Islet precursor cell (in vitro differentiated cells): ENCODE measurements around the gene SPAG9.

Experiments
- DNase-seq: peaks from one replicate; pipeline ENCODE4 v3.0.0-alpha.2; 2018

SPAG9 gene

DNA sequence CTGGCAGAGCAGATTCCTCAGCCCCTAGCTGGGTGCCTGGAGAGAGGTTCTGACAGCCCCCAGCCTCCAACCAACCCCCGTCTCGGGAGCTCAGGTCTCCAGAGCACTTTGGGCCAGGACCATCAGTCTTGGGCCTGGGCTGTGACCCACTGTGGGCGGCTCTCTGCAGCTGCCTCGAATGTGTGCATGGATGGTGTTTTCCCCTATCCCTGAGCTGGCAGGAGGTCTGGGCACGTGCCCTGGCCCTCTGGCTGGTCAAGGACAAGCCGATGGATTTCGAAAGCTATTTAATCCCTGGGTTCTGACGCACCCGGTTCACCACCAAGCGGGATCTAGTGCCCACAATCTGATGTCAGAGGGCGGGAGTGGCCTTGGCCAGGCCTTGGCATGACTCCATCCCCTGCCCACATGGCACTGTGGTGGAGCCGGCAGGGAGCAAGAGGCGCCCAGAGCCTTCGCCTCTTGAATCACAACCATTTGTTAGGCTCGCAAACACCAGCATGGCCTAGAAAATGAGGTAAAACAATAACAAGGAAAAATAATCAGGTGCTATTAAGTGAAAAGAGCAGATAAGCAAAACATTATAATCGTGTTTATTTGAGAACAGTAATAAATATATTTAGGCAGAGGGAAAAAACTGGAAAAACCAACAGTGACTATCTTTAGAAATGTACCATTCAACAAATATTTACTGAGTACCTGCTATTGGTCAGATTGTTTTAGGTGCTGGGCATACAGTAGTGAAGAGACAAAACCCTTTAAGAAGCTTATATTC lies 185.3 kb downstream of the SPAG9 start:
- DNase-seq, result peak; percentile 50

DNA sequence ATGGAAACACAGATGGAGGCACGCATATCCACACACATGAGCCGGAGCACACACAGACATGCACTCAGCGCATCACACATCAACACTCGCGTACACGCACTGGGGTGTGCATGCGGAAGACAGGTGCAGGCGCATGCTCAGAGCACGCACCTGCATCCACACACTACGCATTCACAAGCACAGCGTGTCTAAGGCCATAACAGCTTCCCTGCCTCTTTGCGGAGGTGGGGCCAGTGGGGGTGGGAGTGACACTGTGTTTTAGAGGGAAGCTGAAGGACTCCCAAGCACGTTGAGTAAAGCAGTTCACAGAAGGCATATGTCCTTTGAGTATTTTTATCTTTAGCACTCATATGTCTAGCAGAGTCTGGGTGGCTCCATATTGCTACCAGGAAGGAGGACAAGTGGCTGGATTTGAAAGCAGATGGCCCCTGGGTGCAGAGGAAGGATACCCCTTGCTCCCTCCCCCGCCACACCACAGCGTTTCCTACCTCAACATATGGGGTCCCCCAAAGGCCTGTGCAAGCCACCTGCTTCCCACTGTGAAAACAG lies 185.9 kb downstream of the SPAG9 start:
- peak; percentile 46 for DNase-seq

DNA sequence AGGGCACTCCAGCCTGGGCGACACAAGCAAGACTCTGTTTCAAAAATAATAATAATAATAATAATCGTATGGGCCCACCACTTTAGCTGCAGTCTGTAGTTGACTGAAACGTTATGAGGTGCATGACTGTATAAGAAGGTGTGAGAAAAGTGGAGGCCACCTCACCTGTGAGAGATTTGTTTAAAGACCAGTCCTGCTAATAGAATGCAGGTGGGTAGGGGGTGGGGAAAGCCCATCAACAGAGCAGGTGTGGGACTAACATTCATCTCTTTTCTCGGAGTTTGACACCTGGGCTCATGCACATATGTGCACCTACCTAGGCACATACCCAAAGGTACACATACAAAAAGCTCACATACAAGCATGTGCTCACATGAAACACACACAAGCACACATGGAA lies 186.5 kb downstream of the SPAG9 start:
- DNase-seq, result no peak

DNA sequence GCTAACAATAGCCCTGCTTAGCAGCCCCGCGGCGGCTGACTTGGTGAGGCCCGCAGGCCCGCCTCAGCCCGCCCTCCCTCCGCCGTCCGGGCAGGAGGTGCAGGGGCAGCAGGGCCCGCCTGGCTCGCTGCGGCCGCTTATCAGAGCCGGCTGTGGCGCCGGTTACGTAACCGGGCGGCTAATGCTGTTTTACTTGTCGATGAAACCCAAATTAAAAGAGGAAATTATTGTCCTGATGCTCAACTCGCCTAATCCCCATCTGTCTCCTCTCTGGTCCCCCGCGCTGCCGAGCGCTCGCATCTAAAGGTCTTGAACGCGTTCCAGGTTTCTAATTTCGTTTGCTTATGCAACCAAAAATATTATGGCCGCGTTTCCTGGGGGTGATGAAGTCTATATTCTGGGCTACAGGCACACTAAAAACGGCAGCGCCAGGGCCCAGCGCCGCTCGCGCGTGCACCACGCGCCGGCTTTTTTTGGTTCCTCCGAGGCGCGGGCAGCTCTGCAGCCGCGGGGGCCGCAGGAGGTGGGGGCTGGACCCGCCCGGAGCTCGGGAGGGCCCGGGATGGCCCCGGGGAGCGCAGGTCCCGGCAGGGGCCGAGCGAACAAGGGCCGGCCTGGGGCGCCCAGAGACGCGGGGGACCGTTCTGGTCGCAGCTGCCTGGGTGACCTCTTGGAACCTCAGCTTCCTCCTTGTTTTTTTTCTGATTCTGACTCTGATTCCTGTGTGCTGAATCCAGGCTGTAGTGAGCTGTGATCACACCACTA lies 189.3 kb downstream of the SPAG9 start:
- DNase-seq, result peak; percentile 97

DNA sequence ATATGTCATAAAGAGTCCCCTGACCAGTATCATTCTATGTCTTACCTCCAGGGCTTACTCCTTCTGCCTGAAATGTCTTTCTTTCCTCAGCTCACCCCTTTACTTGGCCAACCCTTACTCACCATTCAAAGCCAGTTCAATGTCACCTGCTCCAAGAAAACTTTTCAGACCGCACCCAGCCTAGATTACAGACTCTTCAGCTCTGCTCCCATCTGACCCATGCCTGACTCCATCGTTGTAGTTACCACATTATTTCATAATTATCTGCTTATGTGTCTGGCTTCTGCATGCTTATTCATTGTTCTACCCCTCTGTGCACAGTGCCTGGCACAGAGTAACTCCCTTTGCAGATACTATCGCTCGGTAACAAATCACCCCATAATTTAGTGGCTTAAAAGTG lies 192.0 kb downstream of the SPAG9 start:
- no peak for DNase-seq

- no peak for DNase-seq
Observed at GRCh38 chr17:50927287-50927686, 193.4 kb downstream of the SPAG9 start.

- peak; percentile 47 for DNase-seq
Observed at GRCh38 chr17:50926523-50926922, 194.1 kb downstream of the SPAG9 start.

GRCh38 chr17:50925296-50925891 lies 195.3 kb downstream of the SPAG9 start:
- DNase-seq, result peak; percentile 62

GRCh38 chr17:50924800-50925199 lies 195.9 kb downstream of the SPAG9 start:
- no peak for DNase-seq

GRCh38 chr17:50924300-50924699 lies 196.4 kb downstream of the SPAG9 start:
- no peak for DNase-seq

DNA sequence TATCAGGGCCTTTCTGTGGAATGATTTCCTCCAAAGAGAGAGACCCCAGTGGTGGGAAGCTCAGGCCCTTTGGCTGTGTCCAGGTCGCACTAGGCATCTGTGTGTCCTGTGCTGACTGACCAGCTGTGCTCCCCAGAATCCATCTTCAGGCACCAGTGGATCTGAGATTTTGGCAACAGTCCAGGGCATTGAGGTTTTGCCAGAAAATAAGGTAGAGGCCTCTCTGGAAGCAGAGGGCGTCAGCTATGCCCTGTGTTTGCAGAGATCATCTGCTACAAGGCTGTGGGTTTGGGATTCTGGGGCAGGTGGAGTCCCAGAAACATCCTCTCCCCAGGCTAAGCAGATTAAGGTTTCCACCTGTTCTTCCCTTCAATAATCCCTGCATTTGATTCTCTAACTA lies 197.1 kb downstream of the SPAG9 start:
- no peak for DNase-seq

DNA sequence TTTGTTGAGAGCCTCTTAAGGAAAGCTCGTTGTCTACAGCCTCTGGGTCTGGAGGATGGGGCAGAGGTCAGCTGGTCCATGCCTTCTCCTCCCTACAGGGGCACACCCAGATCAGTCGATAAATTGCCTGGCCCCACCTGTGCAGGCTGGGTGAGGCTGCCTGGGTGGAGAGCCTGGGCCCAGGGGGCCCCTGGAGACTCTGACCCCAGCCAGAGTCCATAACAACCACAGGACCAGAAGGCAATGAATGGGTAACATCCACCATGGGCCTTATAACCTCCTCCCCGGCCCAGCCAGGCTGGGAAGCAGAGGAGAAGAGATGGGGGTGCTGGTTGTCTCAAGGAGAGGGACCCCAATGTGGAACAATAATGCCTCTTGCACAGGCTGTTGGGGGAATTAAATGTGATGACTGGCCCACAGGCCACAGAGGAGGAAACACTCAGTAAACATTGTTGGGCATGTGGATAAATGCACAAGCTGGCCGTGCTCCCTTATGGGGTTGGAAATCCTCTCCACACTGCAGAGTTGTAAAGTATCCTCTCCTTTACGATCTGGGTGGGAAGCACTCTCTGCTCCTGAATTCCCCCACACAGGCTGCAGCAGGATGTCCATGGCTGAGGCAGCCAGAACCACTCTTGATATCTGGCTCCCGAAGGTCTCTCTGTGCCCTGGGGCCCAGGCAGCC lies 197.8 kb downstream of the SPAG9 start:
- no peak for DNase-seq

GRCh38 chr17:50922107-50922506 lies 198.6 kb downstream of the SPAG9 start:
- no peak for DNase-seq

- peak; percentile 63 for DNase-seq
Observed at GRCh38 chr17:50920891-50921586, 199.6 kb downstream of the SPAG9 start.

DNA sequence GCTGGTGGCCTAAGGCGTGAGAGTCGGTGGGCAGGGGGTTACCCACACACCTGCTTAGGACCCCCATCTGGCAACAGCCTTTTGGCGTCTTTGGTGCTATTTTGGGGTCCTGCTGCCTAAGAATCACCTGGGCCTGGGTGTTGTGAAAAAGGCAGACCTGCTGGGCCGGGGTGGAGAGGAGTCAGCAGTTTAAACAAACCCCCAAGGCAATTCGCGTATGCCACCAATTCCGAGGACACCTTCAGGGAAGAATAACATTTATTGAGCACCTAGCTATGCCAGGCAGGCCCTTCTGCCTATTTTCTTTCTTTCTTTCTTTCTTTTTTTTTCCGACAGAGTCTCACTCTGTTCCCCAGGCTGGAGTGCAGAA lies 200.6 kb downstream of the SPAG9 start:
- no peak for DNase-seq

DNA sequence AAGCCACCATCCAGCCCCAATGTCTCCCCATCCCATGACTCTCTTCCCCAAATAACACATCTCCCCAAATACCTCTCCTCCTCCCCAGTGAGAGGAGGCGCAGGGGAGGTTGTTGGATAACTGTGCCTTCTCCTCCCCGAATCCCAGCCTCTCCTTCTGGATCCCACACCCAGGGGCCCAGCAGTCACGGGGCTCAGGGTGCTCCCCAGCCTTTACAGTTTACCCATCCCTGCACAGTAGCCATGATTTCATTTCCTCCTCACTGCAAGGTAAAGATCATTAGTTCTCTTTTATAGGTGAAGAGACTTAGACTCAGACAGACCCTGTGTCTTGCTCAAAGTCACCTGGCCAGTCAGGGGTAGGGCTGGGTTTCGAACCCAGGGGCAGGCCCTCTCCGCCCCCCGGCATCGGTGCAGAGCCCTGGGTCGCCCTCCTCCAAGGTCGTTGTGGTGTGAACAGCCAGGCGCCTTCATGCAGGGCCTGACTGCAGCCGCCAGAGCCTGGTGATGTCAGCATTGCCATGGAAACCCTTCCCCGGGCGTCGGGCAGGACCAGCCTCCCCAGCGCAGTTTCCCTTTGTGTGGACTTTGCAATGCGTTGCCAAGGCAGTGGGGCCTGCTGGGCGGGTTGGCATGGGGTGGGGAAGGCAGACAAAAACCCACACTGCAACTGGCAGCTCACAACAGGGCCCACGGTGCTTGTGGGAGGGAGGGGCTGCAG lies 201.2 kb downstream of the SPAG9 start:
- peak; percentile 97 for DNase-seq

GRCh38 chr17:50918933-50919296 lies 201.8 kb downstream of the SPAG9 start:
- no peak for DNase-seq

GRCh38 chr17:50918071-50918932 lies 202.4 kb downstream of the SPAG9 start:
- DNase-seq, result no peak

- no peak for DNase-seq
Observed at GRCh38 chr17:50917418-50917743, 203.3 kb downstream of the SPAG9 start.

DNA sequence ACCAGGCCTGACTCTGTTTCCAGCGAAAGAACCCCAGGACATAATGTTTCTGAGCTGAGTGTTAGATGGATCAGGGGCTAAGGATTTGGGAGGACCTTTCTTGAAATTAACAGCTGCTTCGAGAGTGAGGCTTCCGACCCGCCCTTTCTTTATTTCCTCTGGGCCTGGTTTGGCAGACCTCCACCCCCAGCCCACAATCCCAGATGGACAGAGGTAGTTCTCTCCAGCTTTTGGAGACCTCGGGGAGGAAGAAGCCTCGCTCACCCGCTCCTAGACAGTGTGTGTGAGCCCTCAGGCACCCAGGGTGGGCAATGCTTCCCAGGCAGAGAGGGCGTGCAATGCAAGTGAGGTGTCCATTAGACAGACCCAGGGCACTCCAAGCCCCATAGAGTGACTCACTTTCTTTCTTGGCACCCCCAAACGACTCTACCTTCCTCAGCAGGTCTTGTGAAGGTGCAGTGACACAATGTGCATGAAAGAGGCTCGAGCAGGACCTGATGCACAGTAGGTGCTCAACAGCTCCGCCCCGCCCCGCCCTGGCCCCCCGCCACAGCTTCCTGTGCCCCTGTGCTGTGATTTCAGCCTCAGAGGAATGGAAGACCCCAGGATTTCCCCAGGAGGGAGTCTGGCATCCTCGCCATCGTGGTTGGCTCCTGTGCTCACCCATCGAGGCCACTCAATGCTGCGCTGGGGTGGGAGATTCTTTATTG lies 203.8 kb downstream of the SPAG9 start:
- no peak for DNase-seq
